DOHH2 (cell line): ENCODE results near the gene TYRO3.

Source experiments
- CTCF ChIP-seq: fragments of 200-600 bp; sonication (generic); IDR thresholded peaks from one replicate; pipeline ENCODE4 v1.5.1; 2014; ENCODE audit warnings: antibody characterized with exemption, mild to moderate bottlenecking, low read depth, low read length; ENCODE audit not compliant: poor library complexity, severe bottlenecking
- EZH2phosphoT487 ChIP-seq: fragments of 200-600 bp; sonication (generic); IDR thresholded peaks from 2 replicates; pipeline ENCODE4 v1.6.1; 2017; ENCODE audit warnings: borderline replicate concordance, mild to moderate bottlenecking, antibody characterized with exemption, low read length, moderate library complexity, mixed read lengths

- TF ChIP-seq CTCF (no peak), EZH2phosphoT487 (no peak)
These were observed 8.8 kb downstream of the TYRO3 start for GRCh38 chr15:41567862-41568261.
